Tibial artery (tissue), 4 donors: ENCODE measurements around the gene POP7.

Experiments
- DNase-seq, 2 donors: peaks; one replicate each; pipeline ENCODE4 v3.0.0-alpha.2; 2019
- H3K27ac ChIP-seq, 2 donors: fragments of 200-600 bp; sonication (generic) in 1 of 2; 1 replicate in 1 of 2; 2 replicates in 1 of 2; pipeline ENCODE4 v1.5.1; 2018 to 2019; ENCODE audit warnings: mild to moderate bottlenecking in 1 of 2
- H3K27me3 ChIP-seq, 2 donors: fragments of 200-600 bp; sonication (generic) in 1 of 2; one replicate each; pipeline versions ENCODE4 v1.5.1 to v1.6.0; 2016 to 2019
- H3K36me3 ChIP-seq, 3 donors: fragments of 200-600 bp; sonication (generic) in 2 of 3; one replicate each; pipeline ENCODE4 v1.5.1; 2016 to 2019; ENCODE audit warnings: mild to moderate bottlenecking in 2 of 3
- H3K4me1 ChIP-seq, 4 donors: fragments of 200-600 bp; sonication (generic) in 2 of 4; 1 replicate in 3 of 4; 2 replicates in 1 of 4; pipeline ENCODE4 v1.5.1; 2016 to 2019
- H3K4me3 ChIP-seq, 2 donors: fragments of 200-600 bp; sonication (generic) in 1 of 2; 1 replicate in 1 of 2; 2 replicates in 1 of 2; pipeline ENCODE4 v1.5.1; 2018 to 2019; ENCODE audit warnings: mild to moderate bottlenecking in 2 of 2
- H3K9me3 ChIP-seq, 3 donors: fragments of 200-600 bp; sonication (generic) in 1 of 3; one replicate each; pipeline ENCODE4 v1.5.1; 2016 to 2019
- CTCF ChIP-seq, 2 experiments: fragments of 200-600 bp in 1 of 2; fragments of 450-650 bp in 1 of 2; IDR thresholded peaks; one replicate each; pipeline ENCODE4 v1.5.1; 2017 to 2019; ENCODE audit warnings: antibody characterized with exemption in 2 of 2, mild to moderate bottlenecking in 1 of 2, moderate library complexity in 1 of 2
- intact Hi-C: fragments of 100-400 bp; cut with DNase I; formaldehyde crosslinking; loops from one replicate; pipeline ENCODE4 v1.15.0; 2023; ENCODE audit warnings: low total_unique reads

POP7 gene

GRCh38 chr7:100680576-100681271 lies 25.2 kb upstream of the POP7 start:
- intact Hi-C loops = no loop called here
- peak in 1 of 2 donors; percentile 69 for DNase-seq
- H3K27ac ChIP-seq = peak overlapping the region in 1 of 2 donors; percentile 36
- no peak for TF ChIP-seq CTCF (IDR thresholded peaks at IDR 0.05)
- no peaks in the 10 kb centered on the region for H3K9me3 ChIP-seq
- H3K4me1 ChIP-seq = peaks cover 0 to 32% (median 12%) of the 10 kb centered on the region in 4 donors
- no peaks in the 10 kb centered on the region for H3K27me3 ChIP-seq
- no peak overlapping the region for H3K4me3 ChIP-seq
- H3K36me3 ChIP-seq = peaks cover 72 to 93% (median 87%) of the 10 kb centered on the region in 3 donors

- Histone ChIP-seq H3K9me3 (no peaks in the 10 kb centered on the region), H3K27ac (no peak overlapping the region), H3K4me1 (peaks cover 0 to 23% (median 4%) of the 10 kb centered on the region in 4 donors), H3K36me3 (peaks cover 79 to 99% (median 92%) of the 10 kb centered on the region in 3 donors), H3K4me3 (no peak overlapping the region), H3K27me3 (no peaks in the 10 kb centered on the region)
- intact Hi-C loops = no loop called here
- TF ChIP-seq CTCF (IDR thresholded peaks at IDR 0.05) = no peak
- no peak for DNase-seq
Observed at GRCh38 chr7:100681491-100682227, 24.3 kb upstream of the POP7 start.

GRCh38 chr7:100682228-100682741 lies 23.6 kb upstream of the POP7 start:
- H3K27ac ChIP-seq = no peak overlapping the region
- TF ChIP-seq CTCF (IDR thresholded peaks at IDR 0.05) = no peak
- no peaks in the 10 kb centered on the region for H3K27me3 ChIP-seq
- H3K4me3 ChIP-seq = no peak overlapping the region
- H3K36me3 ChIP-seq = peaks cover 79 to 99% (median 92%) of the 10 kb centered on the region in 3 donors
- intact Hi-C loops = no loop called here
- DNase-seq = no peak
- H3K4me1 ChIP-seq = peaks cover 0 to 19% (median 3%) of the 10 kb centered on the region in 4 donors
- H3K9me3 ChIP-seq = no peaks in the 10 kb centered on the region

GRCh38 chr7:100682991-100683658 lies 22.8 kb upstream of the POP7 start:
- intact Hi-C loops = no loop called here
- peaks cover 79 to 99% (median 92%) of the 10 kb centered on the region in 3 donors for H3K36me3 ChIP-seq
- H3K4me3 ChIP-seq = no peak overlapping the region
- H3K9me3 ChIP-seq = no peaks in the 10 kb centered on the region
- H3K27ac ChIP-seq = no peak overlapping the region
- no peaks in the 10 kb centered on the region for H3K27me3 ChIP-seq
- peaks cover 0 to 25% (median 5%) of the 10 kb centered on the region in 4 donors for H3K4me1 ChIP-seq
- no peak for DNase-seq
- no peak for TF ChIP-seq CTCF (IDR thresholded peaks at IDR 0.05)

- no peak for DNase-seq
- H3K4me3 ChIP-seq = no peak overlapping the region
- intact Hi-C loops = no loop called here
- no peaks in the 10 kb centered on the region for H3K9me3 ChIP-seq
- TF ChIP-seq CTCF (IDR thresholded peaks at IDR 0.05) = no peak
- no peaks in the 10 kb centered on the region for H3K27me3 ChIP-seq
- peaks cover 0 to 27% (median 8%) of the 10 kb centered on the region in 4 donors for H3K4me1 ChIP-seq
- peaks cover 72 to 99% (median 90%) of the 10 kb centered on the region in 3 donors for H3K36me3 ChIP-seq
- no peak overlapping the region for H3K27ac ChIP-seq
Observed at GRCh38 chr7:100683659-100684533, 22.0 kb upstream of the POP7 start.
